Activated T-cell treated with anti-CD3 and anti-CD28 coated beads for 24 hours (primary cell): Measurements from ENCODE around the gene H3-3A.
A peak's percentile ranks its signal among the peaks of the same experiment; 100 is the strongest.

Experiments
- DNase-seq: peaks from one replicate; pipeline ENCODE4 v3.0.0-alpha.2; 2020; ENCODE audit warnings: low read depth

H3-3A gene

GRCh38 chr1:226054519-226055327, 7.8 kb upstream of the H3-3A start:
- no peak for DNase-seq

GRCh38 chr1:226059709-226060108, 2.8 kb upstream of the H3-3A start:
- DNase-seq: no peak

GRCh38 chr1:226060427-226060826, 2.1 kb upstream of the H3-3A start:
- DNase-seq: no peak

- no peak for DNase-seq
These were observed 1.3 kb upstream of the H3-3A start for GRCh38 chr1:226061068-226061840.

- peak; percentile 22 for DNase-seq
These were observed 517 bp upstream of the H3-3A start for GRCh38 chr1:226061841-226062557.

- DNase-seq: peak; percentile 26
These were observed 884 bp downstream of the H3-3A start for GRCh38 chr1:226063224-226063976.

- no peak for DNase-seq
These were observed 1.7 kb downstream of the H3-3A start for GRCh38 chr1:226063977-226064815.

- peak; percentile 28 for DNase-seq
These were observed 2.3 kb downstream of the H3-3A start for GRCh38 chr1:226064816-226065248.

GRCh38 chr1:226066415-226067078, 4.0 kb downstream of the H3-3A start:
- DNase-seq: no peak

GRCh38 chr1:226069811-226070489, 7.4 kb downstream of the H3-3A start:
- DNase-seq: no peak

- no peak for DNase-seq
These were observed 9.8 kb downstream of the H3-3A start for GRCh38 chr1:226072347-226072746.

- no peak for DNase-seq
These were observed 10.9 kb downstream of the H3-3A start for GRCh38 chr1:226073184-226073950.

- no peak for DNase-seq
These were observed 11.5 kb downstream of the H3-3A start for GRCh38 chr1:226074046-226074445.

GRCh38 chr1:226076378-226076777, 13.9 kb downstream of the H3-3A start:
- DNase-seq: no peak

GRCh38 chr1:226078374-226078773, 15.9 kb downstream of the H3-3A start:
- no peak for DNase-seq

GRCh38 chr1:226082587-226082917, 20.0 kb downstream of the H3-3A start:
- DNase-seq: no peak

GRCh38 chr1:226082959-226083301, 20.4 kb downstream of the H3-3A start:
- DNase-seq: no peak

- peak; percentile 89 for DNase-seq
These were observed 21.0 kb downstream of the H3-3A start for GRCh38 chr1:226083302-226084101.
